ENCODE data around the gene SERPING1.
A peak's percentile ranks its signal among the peaks of the same experiment; 100 is the strongest.

DNA sequence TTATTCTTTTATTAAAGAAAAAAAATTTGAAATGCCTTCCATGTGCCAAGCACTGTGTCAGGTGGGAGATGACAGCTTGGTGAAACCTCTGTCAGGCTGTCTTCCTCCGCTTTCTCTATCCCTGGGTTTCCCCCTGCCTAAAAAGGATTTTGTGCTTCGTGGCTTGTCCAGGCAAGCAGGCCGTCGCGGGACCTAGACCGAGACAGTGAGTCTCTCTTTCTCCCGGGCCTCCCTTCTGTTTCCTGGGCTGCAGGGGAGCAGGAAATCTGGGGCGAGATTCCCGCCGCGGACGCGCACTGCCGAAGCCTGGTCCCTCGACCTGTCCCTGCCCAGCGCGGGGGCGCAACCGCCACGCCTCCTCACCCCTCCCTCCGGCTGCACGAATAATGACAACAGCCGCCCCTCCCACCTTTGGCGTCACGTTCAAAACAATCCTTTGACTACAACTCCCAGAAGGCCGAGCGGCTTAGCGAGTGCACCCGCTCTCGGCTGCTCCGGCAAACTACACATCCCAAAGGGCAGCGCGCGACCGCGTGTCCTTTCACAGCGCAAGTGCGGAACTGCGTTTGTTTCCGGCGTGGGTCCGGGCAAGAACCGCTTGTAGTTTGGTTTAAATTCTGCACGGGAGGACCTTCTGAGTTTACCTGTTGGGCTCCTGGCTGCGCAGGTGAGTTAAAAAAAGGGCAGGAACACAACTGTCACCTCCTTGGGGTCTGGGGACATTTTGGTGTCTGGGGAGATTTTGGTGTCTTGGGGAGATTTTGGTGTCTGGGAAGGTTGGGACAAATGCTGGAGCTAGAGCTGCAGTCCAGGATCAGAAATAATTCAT lies 59.9 kb downstream of the SERPING1 start, which contains the start of gene CLP1:
- TF ChIP-seq, protein P1, sequence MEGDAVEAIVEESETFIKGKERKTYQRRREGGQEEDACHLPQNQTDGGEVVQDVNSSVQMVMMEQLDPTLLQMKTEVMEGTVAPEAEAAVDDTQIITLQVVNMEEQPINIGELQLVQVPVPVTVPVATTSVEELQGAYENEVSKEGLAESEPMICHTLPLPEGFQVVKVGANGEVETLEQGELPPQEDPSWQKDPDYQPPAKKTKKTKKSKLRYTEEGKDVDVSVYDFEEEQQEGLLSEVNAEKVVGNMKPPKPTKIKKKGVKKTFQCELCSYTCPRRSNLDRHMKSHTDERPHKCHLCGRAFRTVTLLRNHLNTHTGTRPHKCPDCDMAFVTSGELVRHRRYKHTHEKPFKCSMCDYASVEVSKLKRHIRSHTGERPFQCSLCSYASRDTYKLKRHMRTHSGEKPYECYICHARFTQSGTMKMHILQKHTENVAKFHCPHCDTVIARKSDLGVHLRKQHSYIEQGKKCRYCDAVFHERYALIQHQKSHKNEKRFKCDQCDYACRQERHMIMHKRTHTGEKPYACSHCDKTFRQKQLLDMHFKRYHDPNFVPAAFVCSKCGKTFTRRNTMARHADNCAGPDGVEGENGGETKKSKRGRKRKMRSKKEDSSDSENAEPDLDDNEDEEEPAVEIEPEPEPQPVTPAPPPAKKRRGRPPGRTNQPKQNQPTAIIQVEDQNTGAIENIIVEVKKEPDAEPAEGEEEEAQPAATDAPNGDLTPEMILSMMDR (IDR thresholded peaks at IDR 0.05), result peak in 1 of 7 experiments; percentile 6
- peak; percentile 59 to 94 (median 90) for TF ChIP-seq POLR2A (IDR thresholded peaks at IDR 0.05)

Measured in body of pancreas (tissue), 4 donors.